Suprapubic skin (tissue), 4 donors: ENCODE results near the gene CNBD2. TPM values are rescaled to one million over a fixed set of nuclear protein-coding genes. Genes with fewer than 3 reads are reported as not detected.
"Not testable (repeated sequence)": the region's sequence is repeated elsewhere in the genome, so short reads cannot be mapped to it uniquely, and the experiment has no call there.

Experiments used
- DNase-seq, 2 donors: peaks; one replicate each; pipeline ENCODE4 v3.0.0-alpha.2; 2019; ENCODE audit warnings: low spot score in 2 of 2
- H3K27ac ChIP-seq: fragments of 200-600 bp; sonication (generic); one replicate; pipeline ENCODE4 v1.5.1; 2019
- H3K27me3 ChIP-seq: fragments of 200-600 bp; sonication (generic); one replicate; pipeline ENCODE4 v1.5.1; 2019
- H3K36me3 ChIP-seq: fragments of 200-600 bp; sonication (generic); one replicate; pipeline ENCODE4 v1.5.1; 2019
- H3K4me1 ChIP-seq: fragments of 200-600 bp; sonication (generic); one replicate; pipeline ENCODE4 v1.5.1; 2019
- H3K4me3 ChIP-seq: fragments of 200-600 bp; sonication (generic); one replicate; pipeline ENCODE4 v1.5.1; 2019; ENCODE audit warnings: mild to moderate bottlenecking
- H3K9me3 ChIP-seq: fragments of 200-600 bp; sonication (generic); one replicate; pipeline ENCODE4 v1.5.1; 2019
- EP300 ChIP-seq: sonication (generic); formaldehyde crosslinking; IDR thresholded peaks from one replicate; pipeline ENCODE4 v1.6.1; 2017; ENCODE audit warnings: antibody characterized with exemption
- POLR2A ChIP-seq, 2 donors: fragments of 450-650 bp; IDR thresholded peaks; one replicate each; pipeline ENCODE4 v1.6.1; 2017; ENCODE audit warnings: antibody characterized with exemption in 2 of 2, mild to moderate bottlenecking in 2 of 2, moderate library complexity in 2 of 2
- POLR2AphosphoS5 ChIP-seq, 3 donors: sonication (generic); formaldehyde crosslinking; IDR thresholded peaks; one replicate each; pipeline ENCODE4 v1.6.1; 2017; ENCODE audit warnings: antibody characterized with exemption in 3 of 3
- WGBS: methylation state at CpG from one replicate; pipeline ENCODE4 v1.1.5; 2018; 5-methylcytosine and 5-hydroxymethylcytosine counted together
- total RNA-seq, 4 donors: library from RNA; depleted of rRNA; stranded (reverse); fragments of >200 nt; gene quantifications; one replicate each; pipeline ENCODE4 v1.1.0, GENCODE V29; 2016
- TF ChIP-seq, protein P1 (sequence below), 2 donors: fragments of 200-600 bp in 1 of 2; fragments of 450-650 bp in 1 of 2; sonication (generic) in 1 of 2; IDR thresholded peaks; one replicate each; pipeline ENCODE4 v1.5.1; 2016 to 2019; ENCODE audit warnings: antibody characterized with exemption in 2 of 2, mild to moderate bottlenecking in 1 of 2, moderate library complexity in 1 of 2

Gene CNBD2
- total RNA-seq, 4 donors from 2014 or later: 6.4 to 19.7 (median 10.3) TPM

- DNase-seq: peak; percentile 85 to 87
- TF ChIP-seq, protein P1, sequence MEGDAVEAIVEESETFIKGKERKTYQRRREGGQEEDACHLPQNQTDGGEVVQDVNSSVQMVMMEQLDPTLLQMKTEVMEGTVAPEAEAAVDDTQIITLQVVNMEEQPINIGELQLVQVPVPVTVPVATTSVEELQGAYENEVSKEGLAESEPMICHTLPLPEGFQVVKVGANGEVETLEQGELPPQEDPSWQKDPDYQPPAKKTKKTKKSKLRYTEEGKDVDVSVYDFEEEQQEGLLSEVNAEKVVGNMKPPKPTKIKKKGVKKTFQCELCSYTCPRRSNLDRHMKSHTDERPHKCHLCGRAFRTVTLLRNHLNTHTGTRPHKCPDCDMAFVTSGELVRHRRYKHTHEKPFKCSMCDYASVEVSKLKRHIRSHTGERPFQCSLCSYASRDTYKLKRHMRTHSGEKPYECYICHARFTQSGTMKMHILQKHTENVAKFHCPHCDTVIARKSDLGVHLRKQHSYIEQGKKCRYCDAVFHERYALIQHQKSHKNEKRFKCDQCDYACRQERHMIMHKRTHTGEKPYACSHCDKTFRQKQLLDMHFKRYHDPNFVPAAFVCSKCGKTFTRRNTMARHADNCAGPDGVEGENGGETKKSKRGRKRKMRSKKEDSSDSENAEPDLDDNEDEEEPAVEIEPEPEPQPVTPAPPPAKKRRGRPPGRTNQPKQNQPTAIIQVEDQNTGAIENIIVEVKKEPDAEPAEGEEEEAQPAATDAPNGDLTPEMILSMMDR (IDR thresholded peaks at IDR 0.05): peak; percentile 67 to 87
- TF ChIP-seq POLR2AphosphoS5 (IDR thresholded peaks at IDR 0.05): no peak
- H3K27me3 ChIP-seq: no peaks in the 10 kb centered on the region
- no peak overlapping the region for H3K27ac ChIP-seq
- H3K4me3 ChIP-seq: no peak overlapping the region
- 1% methylated on average over 6 of the region's 6 CpGs for WGBS
- no peaks in the 10 kb centered on the region for H3K36me3 ChIP-seq
- H3K9me3 ChIP-seq: no peaks in the 10 kb centered on the region
- H3K4me1 ChIP-seq: peaks cover 6% of the 10 kb centered on the region
Measured at GRCh38 chr20:35994994-35995453, 26.6 kb downstream of the CNBD2 start.

DNA sequence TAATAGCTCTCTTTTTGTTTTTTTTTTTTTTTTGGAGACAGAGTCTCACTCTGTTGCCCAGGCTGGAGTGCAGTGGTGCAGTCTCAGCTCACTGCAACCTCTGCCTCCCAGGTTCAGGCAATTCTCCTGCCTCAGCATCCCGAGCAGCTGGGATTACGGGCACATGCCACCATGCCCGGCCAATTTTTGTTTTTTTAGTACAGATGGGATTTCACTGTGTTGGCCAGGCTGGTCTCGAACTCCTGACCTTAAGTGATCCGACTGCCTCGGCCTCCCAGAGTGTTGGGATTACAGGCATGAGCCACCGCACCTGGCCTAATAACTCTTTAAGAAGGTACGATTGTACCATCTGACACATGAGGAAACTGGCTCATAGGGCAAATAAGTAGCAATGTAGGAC, 28.1 kb downstream of the CNBD2 start:
- DNase-seq, H3K4me1 ChIP-seq: not testable (repeated sequence)
- WGBS: 97% methylated on average over 8 of the region's 8 CpGs

DNA sequence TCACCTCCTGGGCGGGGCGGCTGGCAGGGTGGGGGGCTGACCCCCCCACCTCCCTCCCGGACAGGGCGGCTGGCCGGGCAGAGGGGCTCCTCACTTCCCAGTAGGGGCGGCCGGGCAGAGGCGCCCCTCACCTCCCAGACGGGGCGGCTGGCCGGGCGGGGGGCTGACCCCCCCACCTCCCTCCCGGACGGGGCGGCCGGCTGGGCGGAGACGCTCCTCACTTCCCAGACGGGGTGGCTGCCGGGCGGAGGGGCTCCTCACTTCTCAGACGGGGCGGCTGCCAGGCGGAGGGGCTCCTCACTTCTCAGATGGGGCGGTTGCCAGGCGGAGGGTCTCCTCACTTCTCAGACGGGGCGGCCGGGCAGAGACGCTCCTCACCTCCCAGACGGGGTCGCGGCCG, 32.9 kb downstream of the CNBD2 start:
- not testable (repeated sequence) for H3K27ac ChIP-seq, H3K4me3 ChIP-seq, H3K4me1 ChIP-seq, DNase-seq, H3K36me3 ChIP-seq, H3K27me3 ChIP-seq, H3K9me3 ChIP-seq
- 90% methylated on average over 2 of the region's 34 CpGs for WGBS

More for the DNA sequence above, 28.1 kb downstream of the CNBD2 start:
- H3K27me3 ChIP-seq, H3K36me3 ChIP-seq, H3K9me3 ChIP-seq, H3K27ac ChIP-seq, H3K4me3 ChIP-seq: not testable (repeated sequence)

- TF ChIP-seq POLR2AphosphoS5 (IDR thresholded peaks at IDR 0.05) (no peak), POLR2A (IDR thresholded peaks at IDR 0.05) (no peak), EP300 (no peak)
- TF ChIP-seq, protein P1 (IDR thresholded peaks at IDR 0.05): no peak
- no peak for DNase-seq
Measured at GRCh38 chr20:36002855-36003254, 34.5 kb downstream of the CNBD2 start.

GRCh38 chr20:36004045-36004444, 35.7 kb downstream of the CNBD2 start:
- TF ChIP-seq EP300 (no peak), POLR2AphosphoS5 (IDR thresholded peaks at IDR 0.05) (no peak), POLR2A (IDR thresholded peaks at IDR 0.05) (no peak)
- TF ChIP-seq, protein P1 (IDR thresholded peaks at IDR 0.05): no peak
- Histone ChIP-seq H3K4me1 (no peaks in the 10 kb centered on the region), H3K36me3 (no peaks in the 10 kb centered on the region), H3K9me3 (no peaks in the 10 kb centered on the region), H3K4me3 (no peak overlapping the region), H3K27ac (no peak overlapping the region), H3K27me3 (no peaks in the 10 kb centered on the region)
- peak in 1 of 2 donors; percentile 13 for DNase-seq
- WGBS: 83% methylated on average over 1 of the region's 1 CpG

More at GRCh38 chr20:36002855-36003254, 34.5 kb downstream of the CNBD2 start:
- Histone ChIP-seq H3K36me3 (no peaks in the 10 kb centered on the region), H3K9me3 (no peaks in the 10 kb centered on the region), H3K27ac (no peak overlapping the region), H3K4me3 (no peak overlapping the region), H3K4me1 (no peaks in the 10 kb centered on the region), H3K27me3 (no peaks in the 10 kb centered on the region)

- 95% methylated on average over 4 of the region's 4 CpGs for WGBS
- Histone ChIP-seq H3K4me3 (no peak overlapping the region), H3K9me3 (no peaks in the 10 kb centered on the region), H3K27ac (no peak overlapping the region), H3K27me3 (no peaks in the 10 kb centered on the region), H3K36me3 (no peaks in the 10 kb centered on the region), H3K4me1 (no peaks in the 10 kb centered on the region)
- peak in 1 of 2 donors; percentile 8 for DNase-seq
- TF ChIP-seq POLR2A (IDR thresholded peaks at IDR 0.05) (no peak), EP300 (no peak), POLR2AphosphoS5 (IDR thresholded peaks at IDR 0.05) (no peak)
- TF ChIP-seq, protein P1 (IDR thresholded peaks at IDR 0.05): no peak
Measured at GRCh38 chr20:36008461-36009035, 40.2 kb downstream of the CNBD2 start.
